Liver (tissue), 3 donors: Measurements from ENCODE around the gene SLMAP.

Experiments used
- CTCF ChIP-seq: fragments of 150-350 bp; IDR thresholded peaks from 2 replicates; pipeline ENCODE4 v1.5.1; 2017; ENCODE audit warnings: improper control_type of control experiment, low read depth, low read length; ENCODE audit not compliant: missing input control
- JUND ChIP-seq, 2 donors: IDR thresholded peaks; 2 replicates each; pipeline ENCODE4 v1.6.1; 2016; ENCODE audit warnings: antibody characterized with exemption in 2 of 2
- MAX ChIP-seq: IDR thresholded peaks from 2 replicates; pipeline ENCODE4 v1.6.1; 2016; ENCODE audit warnings: antibody characterized with exemption
- RXRA ChIP-seq, 2 donors: IDR thresholded peaks; 2 replicates each; pipeline ENCODE4 v1.6.1; 2017 to 2018; ENCODE audit warnings: antibody characterized with exemption in 2 of 2, mild to moderate bottlenecking in 1 of 2
- YY1 ChIP-seq: IDR thresholded peaks from 2 replicates; pipeline ENCODE4 v1.6.1; 2016; ENCODE audit warnings: antibody characterized with exemption, mild to moderate bottlenecking
- donor health status: healthy.
- donor health status: healthy.

- TF ChIP-seq CTCF (no peak), MAX (no peak), JUND (IDR thresholded peaks at IDR 0.05) (no peak), YY1 (no peak), RXRA (IDR thresholded peaks at IDR 0.05) (no peak)
Measured at GRCh38 chr3:57848177-57848738, 92.1 kb downstream of the SLMAP start.
